ENCODE measurements around the gene RNF223.

Gene RNF223

GRCh38 chr1:1073743-1074587 lies at the start of gene RNF223:
Gene RNF223 (minus strand): TSS chr1:1074306. CDS start chr1:1072566, 1,740 bp downstream.
- no peak for DNase-seq (ENCODE audit: low read depth)

GRCh38 chr1:1122981-1123480 lies 48.9 kb upstream of the RNF223 start:
- DNase-seq (ENCODE audit: low read depth) = no peak

GRCh38 chr1:1122078-1122811 lies 48.1 kb upstream of the RNF223 start:
- peak; percentile 60 for DNase-seq (ENCODE audit: low read depth)

- DNase-seq (ENCODE audit: low read depth) = no peak
Measured at GRCh38 chr1:1121611-1122077, 47.5 kb upstream of the RNF223 start.

- no peak for DNase-seq (ENCODE audit: low read depth)
Measured at GRCh38 chr1:1120866-1121591, 46.9 kb upstream of the RNF223 start.

- no peak for DNase-seq (ENCODE audit: low read depth)
Measured at GRCh38 chr1:1120096-1120495, 46.0 kb upstream of the RNF223 start.

GRCh38 chr1:1119272-1119890 lies 45.3 kb upstream of the RNF223 start:
- no peak for DNase-seq (ENCODE audit: low read depth)

- no peak for DNase-seq (ENCODE audit: low read depth)
Measured at GRCh38 chr1:1118876-1119220, 44.7 kb upstream of the RNF223 start.

- DNase-seq (ENCODE audit: low read depth) = no peak
Measured at GRCh38 chr1:1118011-1118875, 44.1 kb upstream of the RNF223 start.

GRCh38 chr1:1117469-1117831 lies 43.3 kb upstream of the RNF223 start:
- no peak for DNase-seq (ENCODE audit: low read depth)

- DNase-seq (ENCODE audit: low read depth) = no peak
Measured at GRCh38 chr1:1116701-1117468, 42.8 kb upstream of the RNF223 start.

GRCh38 chr1:1115786-1116700 lies 41.9 kb upstream of the RNF223 start, which contains the start of gene C1orf159:
Gene C1orf159 (minus strand): TSS chr1:1116089. CDS start chr1:1091543, 24,546 bp downstream.
- DNase-seq (ENCODE audit: low read depth) = peak; percentile 97

- no peak for DNase-seq (ENCODE audit: low read depth)
Measured at GRCh38 chr1:1115136-1115785, 41.2 kb upstream of the RNF223 start.

GRCh38 chr1:1114431-1114830 lies 40.3 kb upstream of the RNF223 start:
- no peak for DNase-seq (ENCODE audit: low read depth)

GRCh38 chr1:1112237-1112985 lies 38.3 kb upstream of the RNF223 start:
- DNase-seq (ENCODE audit: low read depth) = no peak

GRCh38 chr1:1111516-1112236 lies 37.6 kb upstream of the RNF223 start:
- no peak for DNase-seq (ENCODE audit: low read depth)

GRCh38 chr1:1110561-1110971 lies 36.5 kb upstream of the RNF223 start:
- DNase-seq (ENCODE audit: low read depth) = no peak

All from fibroblast of gingiva (primary cell).